HG03460 (cell line): ENCODE results near the gene CALR.
A peak's percentile ranks its signal among the peaks of the same experiment; 100 is the strongest.
"Not testable (repeated sequence)": the region's sequence is repeated elsewhere in the genome, so short reads cannot be mapped to it uniquely, and the experiment has no call there.

Source experiments
- ATAC-seq: cut with Tn5 transposase; IDR thresholded peaks from one replicate; pipeline ENCODE4 v1.9.1; 2021; ENCODE audit not compliant: unreplicated experiment

CALR gene

GRCh38 chr19:12952488-12953137, 14.2 kb downstream of the CALR start:
- ATAC-seq, result no peak

DNA sequence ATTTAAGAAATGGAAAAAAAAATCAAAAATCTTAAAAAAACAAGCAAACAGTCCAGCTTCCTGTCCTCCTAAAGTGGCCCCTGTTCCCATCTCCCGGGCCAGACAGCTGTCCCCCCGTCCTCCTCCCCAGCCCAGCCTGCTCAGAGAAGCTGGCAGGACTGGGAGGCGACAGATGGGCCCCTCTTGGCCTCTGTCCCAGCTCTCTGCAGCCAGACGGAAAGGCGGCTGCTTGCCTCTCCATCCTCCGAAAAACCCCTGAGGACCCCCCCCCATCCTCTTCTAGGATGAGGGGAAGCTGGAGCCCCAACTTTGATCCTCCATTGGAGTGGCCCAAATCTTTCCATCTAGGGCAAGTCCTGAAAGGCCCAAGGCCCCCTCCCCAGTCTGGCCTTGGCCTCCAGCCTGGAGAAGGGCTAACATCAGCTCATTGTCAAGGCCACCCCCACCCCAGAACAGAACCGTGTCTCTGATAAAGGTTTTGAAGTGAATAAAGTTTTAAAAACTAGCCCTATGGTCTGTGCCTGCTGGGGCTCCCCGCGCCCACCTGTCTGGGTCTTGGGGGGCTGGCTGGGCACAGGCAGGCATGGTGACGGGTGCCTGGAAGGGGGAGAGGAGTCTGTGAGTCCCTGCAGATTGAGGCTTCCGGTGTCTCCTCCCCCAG, 14.9 kb downstream of the CALR start:
- no peak for ATAC-seq

DNA sequence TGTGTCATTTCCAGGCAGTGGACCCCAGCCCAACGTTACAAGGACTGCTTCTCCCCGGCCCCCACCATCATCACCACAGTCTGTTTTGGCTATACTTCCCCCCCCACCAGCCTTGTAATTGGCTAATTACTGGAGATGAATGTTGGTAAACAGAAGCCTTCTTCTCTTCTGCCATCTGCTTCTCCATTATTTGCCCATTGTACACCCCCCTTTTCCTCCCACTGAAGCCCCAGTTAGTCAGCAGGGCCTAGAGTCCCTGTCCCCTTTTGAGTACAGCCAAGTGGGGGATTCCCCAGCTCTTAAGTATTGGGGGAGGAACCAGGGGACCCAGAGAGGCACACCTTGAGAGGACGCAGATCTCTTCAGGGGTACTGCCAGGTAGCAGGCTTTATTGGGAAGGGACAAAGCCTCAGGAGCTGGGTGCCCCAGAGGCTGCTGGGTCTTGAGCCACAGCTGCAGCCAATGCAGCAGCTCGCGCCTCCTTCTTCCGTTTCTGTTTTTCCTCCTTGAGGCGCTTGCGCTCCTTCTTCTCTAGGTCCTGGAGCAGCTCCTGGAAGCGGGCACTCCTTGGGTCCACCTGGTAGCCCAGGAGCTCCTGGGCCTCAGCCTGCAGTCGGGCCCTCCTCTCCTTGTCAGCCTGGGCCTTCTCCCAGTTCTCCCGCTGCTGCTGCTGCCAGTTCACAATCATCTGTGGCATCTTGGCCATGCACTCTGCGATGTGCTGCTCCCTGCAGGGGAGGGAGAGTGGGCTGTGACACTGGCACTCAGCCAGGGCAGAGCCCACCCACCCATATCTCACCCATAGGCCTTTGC, 15.6 kb downstream of the CALR start:
- ATAC-seq, result no peak

- no peak for ATAC-seq
Observed at GRCh38 chr19:12954612-12954962, 16.2 kb downstream of the CALR start.

DNA sequence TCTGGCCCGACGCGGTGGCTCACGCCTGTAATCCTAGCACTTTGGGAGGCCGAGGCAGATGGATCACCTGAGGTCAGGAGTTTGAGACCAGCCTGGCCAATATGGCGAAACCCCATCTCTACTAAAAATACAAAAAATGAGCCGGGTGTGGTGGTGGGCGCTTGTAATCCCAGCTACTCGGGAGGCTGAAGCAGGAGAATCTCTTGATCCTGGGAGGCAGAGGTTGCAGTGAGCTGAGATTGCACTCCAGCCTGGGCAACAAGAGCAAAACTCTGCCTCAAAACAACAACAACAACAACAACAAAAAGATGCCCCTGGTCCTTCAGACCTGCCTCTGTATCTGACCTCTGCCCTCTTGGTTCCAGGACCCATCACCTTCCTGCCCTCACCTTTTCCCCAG, 17.2 kb downstream of the CALR start:
- ATAC-seq, result not testable (repeated sequence)

GRCh38 chr19:12955996-12956395, 17.6 kb downstream of the CALR start:
- no peak for ATAC-seq

DNA sequence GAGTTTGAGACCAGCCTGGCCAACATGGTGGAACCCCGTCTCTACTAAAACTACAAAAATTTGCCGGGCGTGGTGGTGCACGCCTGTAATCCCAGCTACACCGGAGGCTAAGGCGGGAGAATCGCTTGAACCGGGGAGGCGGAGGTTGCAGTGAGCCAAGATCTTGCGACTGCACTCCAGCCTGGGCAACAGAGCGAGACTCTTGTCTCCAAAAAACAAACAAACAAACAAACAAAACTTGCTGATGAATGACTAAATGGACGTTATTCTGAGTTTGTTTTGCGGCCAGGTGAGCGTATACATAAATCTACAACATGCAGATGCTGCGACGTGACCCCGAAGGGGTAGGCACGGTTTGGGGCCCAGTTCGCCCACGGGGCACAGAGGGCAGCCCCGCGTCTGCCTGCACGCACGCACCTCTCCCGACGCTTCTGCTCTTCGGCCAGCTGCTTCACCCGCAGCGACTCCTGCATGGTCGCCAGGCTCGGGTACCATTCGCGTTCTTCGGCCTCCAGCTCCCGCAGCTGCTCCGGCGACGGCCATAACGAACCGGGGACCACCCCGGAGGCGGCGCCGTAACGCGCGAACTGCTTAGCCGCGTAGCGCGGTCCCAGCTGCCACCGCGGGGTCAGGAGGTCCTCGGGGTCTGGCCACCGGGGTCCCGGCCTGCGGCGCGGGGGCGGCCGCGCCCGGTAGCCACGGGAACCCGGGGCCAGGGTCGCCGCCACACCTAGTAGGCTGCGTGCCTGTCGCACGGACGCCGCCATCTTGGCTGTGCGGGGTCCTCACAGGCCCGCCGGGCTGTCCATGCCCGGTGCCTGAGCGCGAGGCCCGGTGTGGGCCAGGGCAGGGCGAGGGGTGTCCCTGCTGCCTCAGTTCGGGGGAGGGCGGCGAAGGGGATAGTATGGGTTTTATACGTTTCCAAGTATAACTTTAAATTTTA, 18.3 kb downstream of the CALR start, which contains the start of gene GADD45GIP1:
GADD45GIP1 (minus strand) TSS at position 778 of the 943 bp plus-strand sequence; CDS start at position 767, 11 bp downstream.
- no peak for ATAC-seq

- ATAC-seq, result not testable (repeated sequence)
Observed at GRCh38 chr19:12957389-12957952, 19.1 kb downstream of the CALR start.

DNA sequence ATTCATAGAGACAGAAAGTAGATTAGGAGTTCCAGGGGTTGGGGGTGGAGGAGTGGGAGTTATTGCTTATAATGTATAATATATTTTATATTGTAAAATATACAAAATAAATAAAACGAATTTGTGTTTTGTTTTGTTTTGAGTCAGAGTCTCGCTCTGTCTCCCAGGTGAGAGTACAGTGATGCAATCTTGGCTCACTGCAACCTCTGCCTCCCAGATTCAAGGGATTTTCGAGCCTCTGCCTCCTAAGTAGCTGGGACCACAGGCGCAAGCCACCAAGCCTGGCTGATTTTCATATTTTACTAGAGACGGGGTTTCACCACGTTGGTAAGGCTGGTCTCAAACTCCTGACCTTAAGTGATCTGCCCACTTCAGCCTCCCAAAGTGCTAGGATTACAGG, 21.1 kb downstream of the CALR start:
- no peak for ATAC-seq

DNA sequence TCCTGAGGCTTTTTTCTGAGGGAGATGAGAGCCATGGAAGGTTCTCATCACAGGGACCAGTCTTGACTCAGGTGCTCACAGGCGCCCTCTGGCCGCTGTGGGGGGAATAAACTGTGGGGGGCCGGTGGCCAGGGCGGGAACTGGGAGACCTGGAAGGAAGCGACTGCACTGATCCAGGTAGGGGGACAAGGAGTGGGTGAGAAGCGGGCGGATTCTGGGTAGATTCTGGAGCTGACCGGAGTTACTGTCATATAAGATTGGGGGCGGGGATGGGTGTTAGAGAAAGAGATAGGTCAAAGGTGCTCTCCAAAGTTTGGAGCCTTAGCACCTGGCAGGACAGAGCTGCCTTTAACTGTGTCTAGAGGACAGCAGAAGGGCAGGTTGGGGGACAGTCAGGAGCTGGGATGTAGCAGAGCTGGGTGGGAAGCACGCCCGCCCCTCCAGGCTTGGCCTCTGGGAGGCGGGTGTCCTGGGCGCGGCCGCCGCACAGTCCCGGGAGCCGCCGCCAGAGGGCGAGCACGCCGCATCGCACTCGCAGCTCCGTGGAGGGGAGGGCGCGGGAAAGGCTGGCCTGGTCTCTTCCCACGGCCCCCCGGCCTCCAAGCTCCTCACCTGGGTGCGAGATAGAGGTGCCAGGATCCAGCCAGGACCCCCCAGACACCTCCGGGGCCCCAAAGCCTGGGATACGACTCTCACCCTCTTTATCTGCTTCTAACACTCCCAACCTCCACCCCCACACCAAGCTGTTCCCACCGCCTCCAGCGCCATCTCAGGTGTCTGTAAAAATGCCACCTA, 26.8 kb downstream of the CALR start:
- peak; percentile 76 for ATAC-seq

DNA sequence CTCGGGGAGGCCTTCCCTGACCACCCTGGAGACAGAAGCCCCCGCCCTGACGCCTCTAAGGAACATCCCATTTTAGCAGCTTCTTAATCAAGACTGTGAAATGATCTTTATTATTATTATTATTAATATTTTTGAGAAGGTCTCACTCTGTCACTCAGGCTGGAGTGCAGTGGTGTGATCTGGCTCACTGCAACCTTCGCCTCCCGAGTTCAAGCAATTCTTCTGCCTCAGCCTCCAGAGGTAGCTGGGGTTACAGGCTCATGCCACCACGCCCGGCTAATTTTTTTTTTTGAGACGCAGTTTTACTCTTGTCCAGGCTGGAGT, 27.4 kb downstream of the CALR start:
- no peak for ATAC-seq

- no peak for ATAC-seq
Observed at GRCh38 chr19:12967907-12968306, 29.5 kb downstream of the CALR start.

GRCh38 chr19:12969292-12969988, 31.0 kb downstream of the CALR start, which contains the start of gene DAND5:
Gene DAND5 (plus strand): TSS chr19:12969576. CDS start chr19:12969661, 85 bp downstream.
- no peak for ATAC-seq

DNA sequence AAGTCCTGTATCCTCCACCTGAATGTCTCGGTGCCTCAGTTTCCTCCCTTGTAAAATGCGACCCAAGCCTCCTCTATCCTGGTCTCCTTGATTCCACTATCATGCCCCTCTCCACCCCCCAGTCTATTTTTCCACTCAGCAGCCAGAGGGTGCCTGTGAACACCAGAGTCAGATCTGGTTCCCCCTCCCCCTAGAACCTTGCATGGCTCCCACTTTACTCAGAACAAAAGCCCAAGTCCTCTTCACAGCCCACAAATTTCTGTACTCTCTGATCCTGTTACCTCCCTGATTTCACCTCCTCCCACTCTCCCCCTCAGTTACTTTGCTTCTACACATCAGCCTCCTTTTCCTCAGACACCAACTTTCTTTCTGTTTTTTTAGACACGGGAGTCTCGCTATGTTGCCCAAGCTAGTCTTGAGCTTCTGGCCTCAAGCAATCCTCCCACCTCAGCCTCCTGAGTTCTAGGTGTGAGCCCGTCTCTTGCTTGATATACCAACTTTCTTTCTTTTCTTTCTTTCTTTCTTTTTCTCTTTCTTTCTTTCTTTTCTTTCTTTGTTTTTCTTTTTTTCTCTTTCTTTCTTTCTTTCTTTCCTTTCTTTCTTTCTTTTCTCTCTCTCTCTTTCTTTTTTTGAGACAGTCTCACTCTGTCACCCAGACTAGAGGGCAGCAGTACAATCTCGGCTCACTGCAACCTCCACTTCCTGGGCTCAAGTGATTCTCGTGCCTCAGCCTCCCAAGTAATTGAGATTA, 31.8 kb downstream of the CALR start:
- ATAC-seq, result no peak

DNA sequence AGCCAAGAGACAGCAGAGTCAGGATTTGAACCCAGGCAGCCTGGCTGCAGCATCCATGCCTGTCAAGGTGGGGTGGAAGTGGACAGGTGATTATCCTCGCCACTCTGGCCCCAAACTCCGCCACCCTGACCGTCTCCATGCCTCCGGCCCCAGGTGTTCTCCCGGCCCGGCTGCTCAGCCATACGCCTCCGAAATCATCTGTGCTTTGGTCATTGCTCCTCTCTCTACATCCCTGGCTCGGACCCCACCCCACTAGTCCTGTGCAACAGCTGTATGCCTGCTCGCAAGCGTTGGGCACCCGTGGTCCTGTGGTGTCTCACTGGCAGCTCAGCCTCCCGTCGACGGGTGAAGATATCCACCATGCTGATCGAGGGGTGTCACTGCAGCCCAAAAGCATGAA, 34.8 kb downstream of the CALR start:
- ATAC-seq, result no peak

DNA sequence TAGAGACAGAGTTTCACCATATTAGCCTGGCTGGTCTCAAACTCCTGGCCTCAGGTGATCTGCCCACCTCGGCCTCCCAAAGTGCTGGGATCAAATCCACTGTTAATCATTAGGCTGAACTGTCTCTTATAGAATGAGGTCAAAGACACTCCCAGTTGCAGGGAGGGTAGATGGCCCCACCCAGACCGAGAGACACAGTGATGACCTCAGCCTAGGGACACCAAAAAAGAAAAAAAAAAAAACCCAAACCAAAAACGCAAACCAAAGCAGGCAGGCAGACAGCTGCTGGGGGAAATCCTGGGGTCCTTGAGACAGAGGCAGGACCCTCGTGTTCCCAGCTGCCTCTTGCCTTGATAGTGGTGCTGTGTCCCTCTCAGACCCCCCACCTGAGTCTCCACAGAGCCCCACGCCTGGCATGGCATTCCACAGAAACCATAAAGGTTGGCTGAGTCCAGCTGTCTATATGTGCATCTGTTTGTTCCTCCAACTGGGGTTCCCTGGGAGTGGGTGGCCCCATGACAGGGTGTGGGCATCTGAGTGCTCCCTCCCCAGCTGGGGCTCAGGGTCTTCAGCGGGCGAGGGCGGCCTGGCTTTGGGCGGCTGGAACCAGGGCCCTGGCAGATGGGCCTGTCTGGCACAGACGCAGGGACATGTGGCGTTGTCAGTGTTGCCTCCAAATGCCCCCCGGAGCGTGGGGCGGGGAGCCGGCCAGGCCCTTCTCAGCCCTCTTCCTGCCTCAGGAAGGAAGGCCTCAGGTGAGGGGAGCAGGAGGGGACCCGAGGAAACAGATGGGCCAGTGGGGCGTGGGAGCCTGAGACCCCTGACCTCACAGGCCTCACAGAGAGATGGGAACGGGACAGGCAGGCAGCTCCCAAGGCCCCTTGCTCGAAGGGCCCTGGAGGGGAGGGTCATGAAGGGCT, 36.2 kb downstream of the CALR start:
- ATAC-seq, result no peak

- no peak for ATAC-seq
Observed at GRCh38 chr19:12975221-12975741, 36.9 kb downstream of the CALR start.
